Stimulated activated CD8-positive, alpha-beta memory T cell treated with anti-CD3 and anti-CD28 coated beads, Interleukin-15, amount 100 ng/mL, for 4 hours (primary cell): ENCODE data around the gene DYRK2.

Source experiments
- DNase-seq, 2 donors: peaks; one replicate each; pipeline ENCODE4 v3.0.0-alpha.2; 2020; ENCODE audit warnings: low read depth in 2 of 2

DYRK2 gene

GRCh38 chr12:67704071-67704470, 55.5 kb downstream of the DYRK2 start:
- DNase-seq, result no peak

GRCh38 chr12:67705394-67706370, 57.1 kb downstream of the DYRK2 start:
- DNase-seq, result no peak

- DNase-seq, result no peak
Measured at GRCh38 chr12:67709367-67709954, 60.9 kb downstream of the DYRK2 start.

GRCh38 chr12:67710582-67710981, 62.0 kb downstream of the DYRK2 start:
- no peak for DNase-seq

- no peak for DNase-seq
Measured at GRCh38 chr12:67712011-67712410, 63.5 kb downstream of the DYRK2 start.

GRCh38 chr12:67714648-67715047, 66.1 kb downstream of the DYRK2 start:
- DNase-seq, result no peak
